Psoas muscle (tissue), 8 donors: ENCODE data around the gene RHOC. TPM values are rescaled to one million over a fixed set of nuclear protein-coding genes. Genes with fewer than 3 reads are reported as not detected.

ENCODE experiments used
- ATAC-seq, 4 donors: fragments of 200-7000 bp; cut with Tn5 transposase; one replicate each; pipeline ENCODE4 v1.9.1; 2020; ENCODE audit warnings: moderate library complexity in 3 of 4, mild to moderate bottlenecking in 2 of 4
- DNase-seq, 2 donors: peaks; one replicate each; pipeline ENCODE4 v3.0.0-alpha.2; 2020
- H3K27ac ChIP-seq: fragments of 200-600 bp; one replicate; pipeline ENCODE4 v1.8.0; 2022
- H3K27me3 ChIP-seq, 3 donors: fragments of 200-600 bp in 1 of 3; one replicate each; pipeline versions ENCODE4 v1.6.1 to v1.8.0; 2013 to 2022; ENCODE audit warnings: low read length in 2 of 3, mild to moderate bottlenecking in 2 of 3, moderate library complexity in 1 of 3; ENCODE audit not compliant: insufficient read depth in 3 of 3
- H3K36me3 ChIP-seq, 2 donors: fragments of 200-600 bp in 1 of 2; one replicate each; pipeline versions ENCODE4 v1.6.1 to v1.8.0; 2013 to 2022; ENCODE audit warnings: low read depth in 1 of 2, mild to moderate bottlenecking in 1 of 2, moderate library complexity in 1 of 2; ENCODE audit not compliant: insufficient read depth in 1 of 2
- H3K4me1 ChIP-seq: fragments of 200-600 bp; one replicate; pipeline ENCODE4 v1.8.0; 2022
- H3K4me3 ChIP-seq: fragments of 200-600 bp; one replicate; pipeline ENCODE4 v1.8.0; 2022; ENCODE audit warnings: mild to moderate bottlenecking
- H3K9me3 ChIP-seq: fragments of 200-600 bp; one replicate; pipeline ENCODE4 v1.8.0; 2022
- CTCF ChIP-seq: fragments of 200-600 bp; IDR thresholded peaks from one replicate; pipeline ENCODE4 v1.8.0; 2022; ENCODE audit warnings: antibody characterized with exemption
- WGBS, 3 donors: extraction: QIAGEN DNeasy Blood & Tissue Kit; methylation state at CpG; one replicate each; pipeline versions ENCODE4 v1.1.6 to v1.1.7; 2013; 5-methylcytosine and 5-hydroxymethylcytosine counted together
- intact Hi-C, 2 donors: fragments of 100-400 bp; cut with DNase I; formaldehyde crosslinking; loops; one replicate each; pipeline versions ENCODE4 v1.11.0 to v1.14.2; 2022
- polyA plus RNA-seq, 3 donors: library from polyadenylated mRNA; stranded (reverse); fragments of 200-250 nt; gene quantifications; one replicate each; pipeline ENCODE4 v1.2.3, GENCODE V29; 2013
- total RNA-seq, 4 donors: library from RNA; stranded (reverse); fragmentation: NEBNext Ultra II Directional in 2 of 4; extraction: Animal tissue kit (Norgen Biotek cat#: 25700) in 2 of 4; gene quantifications; one replicate each; pipeline versions ENCODE4 v1.2.1 to v1.2.4, GENCODE V29; 2021 to 2023
- donor health status: healthy with polysubstance abuse.
- donor health status: DM: no; HTN: no; CAD: no; lungs with moderate emphysema.
- donor health status: Bipolar disorder and iron deficiency.
- donor health status: healthy.
- donor health status: DM: yes; HTN: yes; CAD: no.
- donor health status: DM: no; HTN: no; CAD: no.
- donor health status: DM: no; HTN: no; CAD: no.
- donor health status: DM: yes; HTN: yes; CAD: no.

The RHOC gene
- total and polyA plus RNA-seq, 7 donors = 39.1 to 89.7 (median 76.9) TPM

GRCh38 chr1:112703706-112704105 lies 3.2 kb downstream of the RHOC start:
- WGBS, 3 donors = 71 to 80% (median 74%) methylated on average over 8 of the region's 8 CpGs
- peaks cover 0 to 26% of the 10 kb centered on the region in 2 donors for H3K36me3 ChIP-seq
- peak overlapping the region; percentile 80 for H3K27ac ChIP-seq
- H3K27me3 ChIP-seq = no peaks in the 10 kb centered on the region
- H3K9me3 ChIP-seq = no peaks in the 10 kb centered on the region
- no peak for TF ChIP-seq CTCF
- ATAC-seq (no peak), DNase-seq (no peak)
- intact Hi-C loops = no loop called here
- peaks cover 53% of the 10 kb centered on the region for H3K4me1 ChIP-seq
- peak overlapping the region; percentile 69 for H3K4me3 ChIP-seq

GRCh38 chr1:112702420-112703261 lies 4.3 kb downstream of the RHOC start:
- ATAC-seq = no peak
- Histone ChIP-seq H3K27me3 (no peaks in the 10 kb centered on the region), H3K36me3 (peaks cover 0 to 26% of the 10 kb centered on the region in 2 donors)

DNA sequence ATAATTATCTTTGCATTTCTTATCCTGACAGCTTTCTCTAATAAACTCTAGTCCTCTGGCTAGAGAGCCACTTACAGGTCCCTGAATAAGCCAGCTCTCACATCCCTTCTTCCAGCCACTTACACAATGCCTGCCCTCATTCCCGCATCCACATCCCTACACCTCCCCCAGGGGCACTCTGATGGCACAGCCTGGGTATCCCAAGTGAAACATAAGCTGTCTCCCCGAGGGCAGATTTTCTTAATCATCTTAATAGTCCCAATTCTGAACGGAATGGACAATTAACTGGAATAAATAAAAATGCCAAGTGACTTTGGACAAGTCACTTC lies 4.9 kb downstream of the RHOC start:
- H3K9me3 ChIP-seq = no peaks in the 10 kb centered on the region
- peak overlapping the region; percentile 34 for H3K4me3 ChIP-seq
- WGBS, 3 donors = 52 to 66% (median 63%) methylated on average over 3 of the region's 3 CpGs
- intact Hi-C loops = no loop called here
- no peak for TF ChIP-seq CTCF
- ATAC-seq (no peak), DNase-seq (no peak)
- peak overlapping the region; percentile 82 for H3K27ac ChIP-seq
- no peaks in the 10 kb centered on the region for H3K27me3 ChIP-seq
- H3K36me3 ChIP-seq = peaks cover 0 to 29% of the 10 kb centered on the region in 2 donors
- peaks cover 53% of the 10 kb centered on the region for H3K4me1 ChIP-seq

More at GRCh38 chr1:112702420-112703261, 4.3 kb downstream of the RHOC start:
- Histone ChIP-seq H3K9me3 (no peaks in the 10 kb centered on the region), H3K4me3 (peak overlapping the region; percentile 6), H3K4me1 (peaks cover 53% of the 10 kb centered on the region), H3K27ac (peak overlapping the region; percentile 82)
- intact Hi-C loops = no loop called here
- no peak for TF ChIP-seq CTCF
- no peak for DNase-seq
- 65 to 68% (median 66%) methylated on average over 12 of the region's 12 CpGs for WGBS, 3 donors

- Histone ChIP-seq H3K4me3 (peak overlapping the region; percentile 34), H3K27me3 (no peaks in the 10 kb centered on the region), H3K27ac (peak overlapping the region; percentile 82), H3K4me1 (peaks cover 53% of the 10 kb centered on the region), H3K9me3 (no peaks in the 10 kb centered on the region), H3K36me3 (peaks cover 0 to 35% of the 10 kb centered on the region in 2 donors)
- intact Hi-C loops = no loop called here
- ATAC-seq (peak in 1 of 4 donors; percentile 0), DNase-seq (no peak)
- 67 to 74% (median 69%) methylated on average over 17 of the region's 17 CpGs for WGBS, 3 donors
- no peak for TF ChIP-seq CTCF
These were observed 5.5 kb downstream of the RHOC start for GRCh38 chr1:112701227-112702066.
